GM12891 (cell line): ENCODE measurements around the gene RPL28.

ENCODE experiments used
- DNase-seq: peaks from one replicate; pipeline ENCODE4 v3.0.0; 2011; ENCODE audit warnings: low spot score; ENCODE audit not compliant: insufficient read length
- FAIRE-seq: peaks from 2 replicates; lab custom pipeline; 2011; peaks lifted over from hg19 to GRCh38; lab: Jason Lieb, UNC
- PAX5 ChIP-seq: IDR thresholded peaks from 2 replicates; pipeline ENCODE4 v1.6.1; 2011; ENCODE audit warnings: low read length, moderate library complexity, mild to moderate bottlenecking; ENCODE audit not compliant: insufficient read depth, severe bottlenecking
- POLR2A ChIP-seq: IDR thresholded peaks from 2 replicates; pipeline ENCODE4 v1.6.1; 2011; ENCODE audit warnings: low read depth, low read length, control low read depth
- POLR2AphosphoS5 ChIP-seq: IDR thresholded peaks from 2 replicates; pipeline ENCODE4 v1.6.1; 2011; ENCODE audit warnings: low read depth, low read length, control low read depth
- POU2F2 ChIP-seq: IDR thresholded peaks from 2 replicates; pipeline ENCODE4 v1.6.1; 2011; ENCODE audit warnings: low read depth, mild to moderate bottlenecking, control low read depth, low read length, moderate library complexity
- SPI1 ChIP-seq: IDR thresholded peaks from 2 replicates; pipeline ENCODE4 v1.6.1; 2011; ENCODE audit warnings: low read depth, low read length, control low read depth
- TAF1 ChIP-seq: IDR thresholded peaks from 2 replicates; pipeline ENCODE4 v1.6.1; 2011; ENCODE audit warnings: low read depth, low read length, control low read depth

The RPL28 gene

GRCh38 chr19:55353356-55353802 lies 32.4 kb upstream of the RPL28 start:
- peak; percentile 5 for FAIRE-seq

GRCh38 chr19:55353803-55354697 lies 31.7 kb upstream of the RPL28 start:
- peak; percentile 95 for DNase-seq
- TF ChIP-seq POU2F2, result no peak
- no peak for TF ChIP-seq POLR2A
- no peak for TF ChIP-seq POLR2AphosphoS5
- TF ChIP-seq TAF1, result no peak
- no peak for TF ChIP-seq SPI1
- no peak for TF ChIP-seq PAX5
- FAIRE-seq, result peak; percentile 63

More at GRCh38 chr19:55353356-55353802, 32.4 kb upstream of the RPL28 start:
- no peak for TF ChIP-seq POU2F2
- TF ChIP-seq TAF1, result no peak
- TF ChIP-seq POLR2AphosphoS5, result no peak
- no peak for TF ChIP-seq SPI1
- TF ChIP-seq PAX5, result no peak
- TF ChIP-seq POLR2A, result no peak
- no peak for DNase-seq

GRCh38 chr19:55354698-55355212 lies 31.0 kb upstream of the RPL28 start, which contains the start of gene COX6B2:
Gene COX6B2, minus strand, starts transcription at chr19:55354719. Its CDS starts 198 bp downstream, at chr19:55354521.
- FAIRE-seq (no peak), DNase-seq (no peak)
- TF ChIP-seq POLR2A, result no peak
- no peak for TF ChIP-seq POU2F2
- TF ChIP-seq POLR2AphosphoS5, result no peak
- TF ChIP-seq TAF1, result no peak
- TF ChIP-seq PAX5, result no peak
- no peak for TF ChIP-seq SPI1

DNA sequence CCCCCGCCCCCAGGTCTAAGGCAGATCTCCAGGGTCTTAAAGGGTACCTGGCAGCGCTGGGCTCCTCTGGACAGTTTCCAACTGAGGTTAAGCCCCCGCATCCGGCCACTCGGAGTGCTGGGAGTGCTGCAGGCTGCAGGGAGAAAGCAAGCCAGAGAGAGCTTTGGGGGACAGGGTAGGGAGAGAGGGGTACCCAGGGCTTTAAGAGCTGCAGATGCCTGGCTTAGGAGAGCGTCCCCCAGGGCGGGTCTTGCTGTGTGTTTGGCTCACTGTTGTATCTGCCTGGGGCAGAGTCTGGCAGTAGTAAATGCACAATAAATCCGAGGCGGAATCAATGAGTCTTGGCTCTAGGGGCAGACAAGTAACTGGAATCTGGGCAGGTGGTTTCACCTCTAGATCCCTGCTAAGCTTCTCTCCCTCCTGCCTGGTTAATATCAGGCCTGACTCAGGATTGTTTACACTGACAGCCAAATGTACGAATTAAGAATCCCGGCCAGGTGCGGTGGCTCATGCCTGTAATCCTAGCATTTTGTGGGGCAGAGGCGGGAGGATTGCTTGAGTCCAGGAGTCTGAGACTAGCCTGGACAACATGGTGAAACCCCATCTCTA lies 30.4 kb upstream of the RPL28 start:
- FAIRE-seq (no peak), DNase-seq (no peak)
- TF ChIP-seq TAF1 (no peak), PAX5 (no peak), SPI1 (no peak), POU2F2 (no peak), POLR2A (no peak), POLR2AphosphoS5 (no peak)

GRCh38 chr19:55358493-55358892 lies 27.2 kb upstream of the RPL28 start:
- FAIRE-seq (no peak), DNase-seq (no peak)
- TF ChIP-seq PAX5 (no peak), TAF1 (no peak)

GRCh38 chr19:55358943-55359908 lies 26.5 kb upstream of the RPL28 start:
- DNase-seq, result no peak
- TF ChIP-seq TAF1 (no peak), SPI1 (no peak), POU2F2 (no peak), PAX5 (no peak), POLR2AphosphoS5 (no peak), POLR2A (no peak)
- no peak for FAIRE-seq

DNA sequence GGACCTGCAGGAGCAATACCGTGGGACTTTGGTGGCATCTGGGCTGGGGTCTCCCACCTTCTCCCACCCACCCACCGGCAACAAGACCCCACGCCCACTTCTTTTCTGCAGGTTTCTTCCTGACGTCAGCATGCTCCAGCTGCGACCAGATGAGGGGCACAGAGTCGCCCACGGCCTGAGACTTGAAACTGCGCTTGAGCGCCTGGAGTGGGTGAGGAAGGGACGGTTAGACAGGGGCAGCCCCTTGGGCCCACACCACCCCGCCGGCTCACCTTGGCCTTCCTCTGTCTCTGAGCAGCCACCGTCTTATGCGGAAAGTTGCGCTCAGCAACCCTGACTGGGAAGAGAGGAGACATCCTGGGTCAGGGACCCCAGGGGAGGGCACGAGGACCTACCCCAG lies 24.8 kb upstream of the RPL28 start:
- FAIRE-seq (no peak), DNase-seq (no peak)
- TF ChIP-seq POLR2AphosphoS5 (no peak), SPI1 (no peak), POLR2A (no peak), TAF1 (no peak), PAX5 (no peak), POU2F2 (no peak)

DNA sequence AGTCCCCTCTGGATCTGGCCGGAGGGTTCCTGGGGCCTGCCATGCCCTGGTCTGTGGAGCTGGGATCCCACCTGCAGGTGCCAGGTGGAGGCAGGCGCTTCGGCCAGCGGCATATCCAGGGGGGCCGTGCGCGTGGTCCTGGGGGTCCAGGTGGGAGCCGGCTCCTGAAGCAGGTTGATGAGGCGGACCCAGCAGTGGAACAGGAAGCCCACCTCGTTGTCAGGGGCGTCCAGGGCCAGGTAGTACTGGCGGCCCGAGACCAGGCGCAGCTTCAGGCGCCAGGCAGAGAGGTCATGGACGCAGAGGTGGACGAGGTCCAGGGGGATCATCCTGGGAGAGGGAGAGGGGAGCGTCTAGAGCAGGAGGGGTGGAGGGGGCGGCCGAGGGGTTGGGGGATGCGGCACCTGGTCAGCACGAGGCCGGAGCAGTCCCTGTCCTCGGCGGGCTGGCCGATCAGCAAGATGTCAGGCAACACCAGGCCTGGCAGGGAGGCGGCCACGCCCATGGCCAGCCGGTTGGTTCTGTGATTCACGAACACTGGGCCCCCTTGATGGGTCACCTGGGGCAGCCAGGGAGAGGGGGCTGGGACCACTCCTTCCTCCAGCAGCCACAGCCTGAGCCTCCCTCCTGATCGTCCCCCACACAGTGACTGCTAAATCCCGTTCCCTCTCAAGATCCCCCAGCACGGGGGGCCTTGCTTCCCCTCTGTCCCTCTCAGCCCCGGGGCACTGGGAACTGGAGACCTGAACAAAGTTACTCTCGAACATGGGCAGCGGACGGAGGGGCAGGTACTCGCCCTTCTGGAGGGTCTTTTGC lies 23.4 kb upstream of the RPL28 start:
- FAIRE-seq (no peak), DNase-seq (no peak)
- no peak for TF ChIP-seq PAX5
- TF ChIP-seq POU2F2, result no peak
- no peak for TF ChIP-seq POLR2A
- no peak for TF ChIP-seq TAF1
- TF ChIP-seq POLR2AphosphoS5, result no peak
- TF ChIP-seq SPI1, result no peak
